ENCODE data around the gene ASB16. TPM values are rescaled to one million over a fixed set of nuclear protein-coding genes. Genes with fewer than 3 reads are reported as not detected.

ASB16 gene
- total RNA-seq, 1 experiment from 2014 or later, result 0.19 TPM

- H3K4me1 Mint-ChIP-seq (ENCODE audit: low read depth, unreplicated experiment), result peaks cover 26% of the 10 kb centered on the region
- no peak for TF ChIP-seq CTCF (IDR thresholded peaks at IDR 0.05; ENCODE audit: unreplicated experiment)
- intact Hi-C loops (cut with micrococcal nuclease; ENCODE audit: unreplicated experiment), result no loop called here
- peaks cover 83% of the 10 kb centered on the region for H3K36me3 Mint-ChIP-seq (ENCODE audit: insufficient read depth, unreplicated experiment)
- DNase-seq, result no peak
- CTCF ChIA-PET, result interaction anchor here (0.5 to 1.0 kb wide), 2 partner anchors 156 to 458 kb away, joined by 3 read pairs; partner anchors contain the start of gene GRN
- H3K27ac Mint-ChIP-seq (ENCODE audit: unreplicated experiment), result peak overlapping the region; percentile 93
- no peaks in the 10 kb centered on the region for H3K27me3 Mint-ChIP-seq (ENCODE audit: unreplicated experiment)
- no peaks in the 10 kb centered on the region for H3K9me3 Mint-ChIP-seq (ENCODE audit: low read depth, unreplicated experiment)
- BruUV-seq (replicated peaks), result no TSS peak
- peak overlapping the region; percentile 89 for H3K4me3 Mint-ChIP-seq (ENCODE audit: low read depth, unreplicated experiment)
These were observed 18.3 kb downstream of the ASB16 start for GRCh38 chr17:44188576-44189403.

GRCh38 chr17:44190481-44190880, 20.0 kb downstream of the ASB16 start:
- no TSS peak for BruUV-seq (replicated peaks)
- Mint-ChIP-seq H3K4me3 (ENCODE audit: low read depth, unreplicated experiment) (no peak overlapping the region), H3K36me3 (ENCODE audit: insufficient read depth, unreplicated experiment) (peaks cover 92% of the 10 kb centered on the region), H3K9me3 (ENCODE audit: low read depth, unreplicated experiment) (no peaks in the 10 kb centered on the region), H3K27ac (ENCODE audit: unreplicated experiment) (no peak overlapping the region), H3K4me1 (ENCODE audit: low read depth, unreplicated experiment) (peaks cover 14% of the 10 kb centered on the region), H3K27me3 (ENCODE audit: unreplicated experiment) (no peaks in the 10 kb centered on the region)
- intact Hi-C loops (cut with micrococcal nuclease; ENCODE audit: unreplicated experiment), result no loop called here
- no peak for TF ChIP-seq CTCF (IDR thresholded peaks at IDR 0.05; ENCODE audit: unreplicated experiment)
- CTCF ChIA-PET, result no interaction called here
- no peak for DNase-seq

- CTCF ChIA-PET, result interaction anchor here (0.6 kb wide), 1 partner anchor 117 kb away, joined by 3 read pairs; the partner anchor contains the start of gene RUNDC3A
- H3K27ac Mint-ChIP-seq (ENCODE audit: unreplicated experiment), result peak overlapping the region; percentile 59
These were observed 20.9 kb downstream of the ASB16 start for GRCh38 chr17:44191369-44191768.

GRCh38 chr17:44191941-44192496, 21.5 kb downstream of the ASB16 start:
- Mint-ChIP-seq H3K36me3 (ENCODE audit: insufficient read depth, unreplicated experiment) (peaks cover 92% of the 10 kb centered on the region), H3K27me3 (ENCODE audit: unreplicated experiment) (no peaks in the 10 kb centered on the region), H3K4me3 (ENCODE audit: low read depth, unreplicated experiment) (no peak overlapping the region), H3K4me1 (ENCODE audit: low read depth, unreplicated experiment) (peaks cover 14% of the 10 kb centered on the region), H3K9me3 (ENCODE audit: low read depth, unreplicated experiment) (no peaks in the 10 kb centered on the region), H3K27ac (ENCODE audit: unreplicated experiment) (peak overlapping the region; percentile 59)
- BruUV-seq (replicated peaks), result no TSS peak
- CTCF ChIA-PET, result no interaction called here
- no peak for DNase-seq
- intact Hi-C loops (cut with micrococcal nuclease; ENCODE audit: unreplicated experiment), result no loop called here
- no peak for TF ChIP-seq CTCF (IDR thresholded peaks at IDR 0.05; ENCODE audit: unreplicated experiment)

More at GRCh38 chr17:44191369-44191768, 20.9 kb downstream of the ASB16 start:
- Mint-ChIP-seq H3K27me3 (ENCODE audit: unreplicated experiment) (no peaks in the 10 kb centered on the region), H3K9me3 (ENCODE audit: low read depth, unreplicated experiment) (no peaks in the 10 kb centered on the region), H3K4me3 (ENCODE audit: low read depth, unreplicated experiment) (no peak overlapping the region), H3K36me3 (ENCODE audit: insufficient read depth, unreplicated experiment) (peaks cover 92% of the 10 kb centered on the region), H3K4me1 (ENCODE audit: low read depth, unreplicated experiment) (peaks cover 14% of the 10 kb centered on the region)
- intact Hi-C loops (cut with micrococcal nuclease; ENCODE audit: unreplicated experiment), result no loop called here
- TF ChIP-seq CTCF (IDR thresholded peaks at IDR 0.05; ENCODE audit: unreplicated experiment), result no peak
- no peak for DNase-seq
- BruUV-seq (replicated peaks), result no TSS peak

All from Calu3 (cell line).